ENCODE data around the gene CFAP97D1.
"Not testable (repeated sequence)": the region's sequence is repeated elsewhere in the genome, so short reads cannot be mapped to it uniquely, and the experiment has no call there.

CFAP97D1 gene

DNA sequence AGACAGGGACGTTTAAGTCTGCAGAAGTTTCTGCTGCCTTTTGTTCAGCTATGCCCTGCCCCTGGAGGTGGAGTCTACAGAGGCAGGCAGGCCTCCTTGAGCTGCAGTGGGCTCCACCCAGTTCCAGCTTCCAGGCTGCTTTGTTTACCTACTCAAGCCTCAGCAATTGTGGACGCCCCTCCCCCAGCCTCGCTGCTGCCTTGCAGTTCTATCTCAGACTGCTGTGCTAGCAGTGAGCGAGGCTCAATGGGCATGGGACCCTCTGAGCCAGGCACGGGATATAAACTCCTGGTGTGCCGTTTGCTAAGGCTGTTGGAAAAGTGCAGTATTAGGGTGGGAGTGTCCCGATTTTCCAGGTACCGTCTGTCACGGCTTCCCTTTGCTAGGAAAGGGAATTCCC lies 17.8 kb downstream of the CFAP97D1 start:
- H3K36me3 ChIP-seq (ENCODE audit: control insufficient read depth, insufficient read depth, low read length); H3K27me3 ChIP-seq (ENCODE audit: control insufficient read depth, insufficient read depth, low read length); H3K27ac ChIP-seq (ENCODE audit: low read depth, low read length); H3K9me3 ChIP-seq (ENCODE audit: control insufficient read depth, insufficient read depth, low read length); H3K9ac ChIP-seq (ENCODE audit: low read depth, low read length); H3K4me3 ChIP-seq (ENCODE audit: low read depth, low read length): not testable (repeated sequence)
- H3K4me1 ChIP-seq (ENCODE audit: control insufficient read depth, insufficient read depth, low read length): peaks cover 13% of the 10 kb centered on the region

DNA sequence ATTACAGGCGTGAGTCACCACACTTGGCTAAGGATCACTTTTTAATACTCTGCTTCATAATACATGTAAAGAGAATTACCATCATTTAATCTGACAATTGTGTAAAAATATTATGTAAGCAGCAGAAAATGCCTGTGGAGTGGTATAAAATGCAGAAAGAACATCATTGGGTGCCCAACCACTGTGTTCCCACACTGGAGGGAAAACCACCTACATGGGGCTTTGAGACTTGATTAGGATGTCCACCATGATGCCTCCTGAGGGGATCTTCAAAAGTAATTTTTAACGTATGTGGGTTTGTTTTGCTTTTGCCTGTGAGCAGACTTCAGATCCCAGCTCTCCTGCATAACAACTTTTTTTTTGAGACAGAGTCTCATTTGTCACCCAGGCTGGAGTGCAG lies 18.8 kb downstream of the CFAP97D1 start:
- Histone ChIP-seq H3K4me1 (ENCODE audit: control insufficient read depth, insufficient read depth, low read length) (peaks cover 24% of the 10 kb centered on the region), H3K9ac (ENCODE audit: low read depth, low read length) (no peak overlapping the region), H3K4me3 (ENCODE audit: low read depth, low read length) (no peak overlapping the region), H3K9me3 (ENCODE audit: control insufficient read depth, insufficient read depth, low read length) (peaks cover 2% of the 10 kb centered on the region; the same call in 1 of the 2 replicates), H3K27me3 (ENCODE audit: control insufficient read depth, insufficient read depth, low read length) (no peaks in the 10 kb centered on the region), H3K36me3 (ENCODE audit: control insufficient read depth, insufficient read depth, low read length) (no peaks in the 10 kb centered on the region), H3K27ac (ENCODE audit: low read depth, low read length) (no peak overlapping the region)

DNA sequence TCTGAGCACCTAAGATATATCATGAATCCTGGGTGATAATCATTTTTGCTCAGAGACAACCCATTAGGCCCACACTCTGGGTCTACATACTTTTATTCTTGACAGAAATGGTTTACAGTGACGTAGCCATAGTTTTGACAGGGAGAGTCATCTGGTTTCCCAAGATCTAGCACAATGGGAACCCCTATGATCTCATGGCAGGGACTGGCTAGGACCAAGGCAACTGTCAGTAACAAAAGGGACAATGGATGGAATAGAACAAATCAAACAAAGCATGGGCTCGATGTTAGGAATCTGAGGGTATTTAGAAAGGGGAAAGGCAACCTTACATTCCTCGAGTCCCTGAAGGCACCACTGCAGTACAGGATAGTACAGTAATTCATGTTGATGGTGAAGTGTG lies 20.5 kb downstream of the CFAP97D1 start:
- peaks cover 2% of the 10 kb centered on the region; the same call in 1 of the 2 replicates for H3K9me3 ChIP-seq (ENCODE audit: control insufficient read depth, insufficient read depth, low read length)
- no peaks in the 10 kb centered on the region for H3K27me3 ChIP-seq (ENCODE audit: control insufficient read depth, insufficient read depth, low read length)
- no peak overlapping the region for H3K4me3 ChIP-seq (ENCODE audit: low read depth, low read length)
- no peak overlapping the region for H3K9ac ChIP-seq (ENCODE audit: low read depth, low read length)
- no peaks in the 10 kb centered on the region for H3K36me3 ChIP-seq (ENCODE audit: control insufficient read depth, insufficient read depth, low read length)
- peaks cover 34% of the 10 kb centered on the region for H3K4me1 ChIP-seq (ENCODE audit: control insufficient read depth, insufficient read depth, low read length)
- no peak overlapping the region for H3K27ac ChIP-seq (ENCODE audit: low read depth, low read length)

DNA sequence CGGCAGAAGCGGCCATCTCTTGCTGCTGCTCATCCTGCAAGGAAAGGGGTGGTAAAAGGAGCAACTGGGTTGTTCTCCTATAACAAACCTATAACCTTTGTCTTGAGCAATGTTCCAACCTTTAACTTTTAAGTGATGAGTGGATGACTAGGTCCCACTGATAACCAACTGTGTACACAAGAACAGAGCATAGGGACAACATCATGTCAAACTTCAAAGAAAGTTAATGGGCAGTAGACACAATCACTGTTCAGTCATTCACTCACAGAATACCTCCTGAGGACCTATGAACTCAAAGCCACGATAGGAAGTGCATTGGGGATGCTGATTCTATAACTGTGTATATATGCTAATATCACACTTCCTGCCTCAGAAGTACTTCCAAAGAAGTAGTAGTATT lies 21.6 kb downstream of the CFAP97D1 start:
- H3K4me1 ChIP-seq (ENCODE audit: control insufficient read depth, insufficient read depth, low read length): peaks cover 34% of the 10 kb centered on the region
- no peak overlapping the region for H3K4me3 ChIP-seq (ENCODE audit: low read depth, low read length)
- H3K9me3 ChIP-seq (ENCODE audit: control insufficient read depth, insufficient read depth, low read length): peaks cover 2% of the 10 kb centered on the region; the same call in 1 of the 2 replicates
- no peaks in the 10 kb centered on the region for H3K27me3 ChIP-seq (ENCODE audit: control insufficient read depth, insufficient read depth, low read length)
- H3K36me3 ChIP-seq (ENCODE audit: control insufficient read depth, insufficient read depth, low read length): no peaks in the 10 kb centered on the region
- H3K9ac ChIP-seq (ENCODE audit: low read depth, low read length): no peak overlapping the region
- no peak overlapping the region for H3K27ac ChIP-seq (ENCODE audit: low read depth, low read length)

DNA sequence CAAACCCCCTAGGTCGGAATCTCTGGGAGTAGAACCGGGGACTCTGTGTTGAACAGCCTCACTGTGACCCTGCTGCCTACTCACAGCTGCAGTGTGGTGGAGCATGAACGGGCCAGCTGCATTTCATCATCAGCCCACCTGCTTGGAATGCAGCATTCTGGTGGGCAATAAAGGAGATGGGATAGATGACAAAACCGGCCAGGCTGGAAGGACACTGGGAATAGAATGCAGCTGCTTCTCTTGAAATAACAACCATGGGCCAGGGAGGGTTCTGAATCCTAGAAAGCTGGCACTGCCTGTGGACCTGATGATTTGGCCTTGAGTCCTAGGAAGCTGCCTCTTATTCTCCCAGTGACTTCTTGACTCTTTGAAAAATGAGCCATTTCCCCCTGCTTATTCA lies 23.5 kb downstream of the CFAP97D1 start:
- Histone ChIP-seq H3K27me3 (ENCODE audit: control insufficient read depth, insufficient read depth, low read length) (no peaks in the 10 kb centered on the region), H3K4me3 (ENCODE audit: low read depth, low read length) (no peak overlapping the region), H3K4me1 (ENCODE audit: control insufficient read depth, insufficient read depth, low read length) (peaks cover 34% of the 10 kb centered on the region), H3K9ac (ENCODE audit: low read depth, low read length) (no peak overlapping the region), H3K36me3 (ENCODE audit: control insufficient read depth, insufficient read depth, low read length) (0 out of 2 replicates have a peak, but pooled peaks cover 6% of the 10 kb centered on the region), H3K9me3 (ENCODE audit: control insufficient read depth, insufficient read depth, low read length) (no peaks in the 10 kb centered on the region), H3K27ac (ENCODE audit: low read depth, low read length) (peak overlapping the region; percentile 62)

DNA sequence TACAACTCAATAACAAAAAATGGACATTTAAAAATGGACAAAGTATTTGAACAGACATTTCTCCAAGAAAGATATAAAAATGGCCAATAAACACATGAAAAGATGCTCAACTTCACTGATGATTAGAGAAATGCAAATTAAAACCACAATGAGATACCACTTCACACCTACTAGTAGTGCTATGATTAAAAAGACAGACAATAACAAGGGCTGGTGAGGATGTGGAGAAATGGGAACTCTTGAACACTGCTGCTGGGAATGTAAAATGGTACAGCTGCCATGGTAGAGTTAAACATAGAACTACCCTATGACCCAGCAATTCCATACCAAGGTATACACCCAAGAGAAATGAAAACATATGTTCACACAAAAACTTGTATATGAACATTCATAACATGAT lies 24.9 kb downstream of the CFAP97D1 start:
- no peak overlapping the region for H3K4me3 ChIP-seq (ENCODE audit: low read depth, low read length)
- H3K4me1 ChIP-seq (ENCODE audit: control insufficient read depth, insufficient read depth, low read length): peaks cover 34% of the 10 kb centered on the region
- 0 out of 2 replicates have a peak, but pooled peaks cover 8% of the 10 kb centered on the region for H3K36me3 ChIP-seq (ENCODE audit: control insufficient read depth, insufficient read depth, low read length)
- no peak overlapping the region for H3K9ac ChIP-seq (ENCODE audit: low read depth, low read length)
- no peak overlapping the region for H3K27ac ChIP-seq (ENCODE audit: low read depth, low read length)
- no peaks in the 10 kb centered on the region for H3K9me3 ChIP-seq (ENCODE audit: control insufficient read depth, insufficient read depth, low read length)
- H3K27me3 ChIP-seq (ENCODE audit: control insufficient read depth, insufficient read depth, low read length): no peaks in the 10 kb centered on the region

DNA sequence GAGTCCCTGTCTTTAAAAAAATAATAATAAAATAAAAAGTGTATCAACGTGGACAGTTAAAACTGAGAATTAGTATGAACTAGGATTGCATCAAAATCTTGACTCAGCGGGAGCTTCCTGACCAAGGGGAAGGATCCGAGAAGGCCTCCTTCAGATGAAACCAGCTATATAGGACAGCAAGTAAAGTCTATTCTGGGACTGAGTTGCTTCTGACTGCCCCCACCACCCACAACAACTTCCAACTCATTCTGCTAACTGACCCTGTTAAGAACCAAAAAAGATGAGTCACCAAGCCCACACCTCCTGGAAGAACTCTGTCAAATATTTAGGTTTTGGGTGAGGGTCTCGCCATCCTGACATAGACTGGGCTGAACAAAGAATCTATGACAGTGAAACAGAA lies 27.8 kb downstream of the CFAP97D1 start:
- no peak overlapping the region for H3K4me3 ChIP-seq (ENCODE audit: low read depth, low read length)
- no peaks in the 10 kb centered on the region for H3K27me3 ChIP-seq (ENCODE audit: control insufficient read depth, insufficient read depth, low read length)
- H3K27ac ChIP-seq (ENCODE audit: low read depth, low read length): no peak overlapping the region
- H3K36me3 ChIP-seq (ENCODE audit: control insufficient read depth, insufficient read depth, low read length): peaks cover 8% of the 10 kb centered on the region; the same call in 1 of the 2 replicates
- H3K9me3 ChIP-seq (ENCODE audit: control insufficient read depth, insufficient read depth, low read length): no peaks in the 10 kb centered on the region
- peaks cover 20% of the 10 kb centered on the region for H3K4me1 ChIP-seq (ENCODE audit: control insufficient read depth, insufficient read depth, low read length)
- no peak overlapping the region for H3K9ac ChIP-seq (ENCODE audit: low read depth, low read length)

DNA sequence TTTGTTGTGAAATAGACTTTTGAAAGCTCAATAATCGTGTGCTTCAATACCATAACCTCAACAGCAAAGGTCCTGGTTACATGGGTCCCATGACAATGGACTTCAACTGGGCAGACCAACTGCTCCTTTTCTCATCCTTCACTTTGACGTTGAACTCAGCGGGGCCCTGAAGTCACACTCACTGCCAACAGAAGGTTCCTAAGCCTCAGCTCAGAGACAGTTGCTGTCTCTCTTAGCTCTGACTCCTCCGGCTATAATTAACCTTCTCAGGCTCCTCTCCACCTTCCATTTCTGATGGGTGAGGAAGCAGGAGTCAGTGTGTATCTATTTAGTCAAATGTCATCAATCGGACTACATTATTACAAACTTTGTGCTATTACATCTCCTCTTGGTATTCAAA lies 28.9 kb downstream of the CFAP97D1 start:
- Histone ChIP-seq H3K9ac (ENCODE audit: low read depth, low read length) (no peak overlapping the region), H3K27me3 (ENCODE audit: control insufficient read depth, insufficient read depth, low read length) (no peaks in the 10 kb centered on the region), H3K27ac (ENCODE audit: low read depth, low read length) (no peak overlapping the region), H3K9me3 (ENCODE audit: control insufficient read depth, insufficient read depth, low read length) (no peaks in the 10 kb centered on the region), H3K4me1 (ENCODE audit: control insufficient read depth, insufficient read depth, low read length) (peaks cover 10% of the 10 kb centered on the region; the same call in 1 of the 2 replicates), H3K4me3 (ENCODE audit: low read depth, low read length) (no peak overlapping the region), H3K36me3 (ENCODE audit: control insufficient read depth, insufficient read depth, low read length) (peaks cover 8% of the 10 kb centered on the region; the same call in 1 of the 2 replicates)

DNA sequence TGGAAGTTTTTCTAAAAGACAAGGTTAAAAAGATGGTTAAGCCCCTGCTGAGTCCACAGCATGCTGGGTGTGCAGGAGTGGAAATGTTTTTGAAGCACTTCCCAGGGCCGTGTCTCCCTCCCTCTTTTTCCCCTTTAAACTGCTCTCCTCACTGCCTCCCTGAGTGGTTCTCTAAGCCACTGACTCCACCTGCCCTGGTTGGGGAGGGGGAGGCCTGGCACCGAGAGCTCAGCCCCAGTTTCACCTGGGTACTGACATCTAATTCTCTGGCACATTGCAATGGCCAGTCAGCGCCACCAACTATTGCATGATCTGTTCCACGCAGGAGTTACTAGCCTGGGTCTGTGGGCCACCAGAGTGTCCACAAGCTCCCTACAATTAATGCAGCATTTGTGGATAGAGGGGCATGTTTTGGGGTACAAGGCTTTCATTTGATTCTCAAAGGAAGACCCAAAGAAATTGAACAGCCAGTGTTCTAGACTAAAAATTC lies 30.0 kb downstream of the CFAP97D1 start:
- H3K9me3 ChIP-seq (ENCODE audit: control insufficient read depth, insufficient read depth, low read length): no peaks in the 10 kb centered on the region

DNA sequence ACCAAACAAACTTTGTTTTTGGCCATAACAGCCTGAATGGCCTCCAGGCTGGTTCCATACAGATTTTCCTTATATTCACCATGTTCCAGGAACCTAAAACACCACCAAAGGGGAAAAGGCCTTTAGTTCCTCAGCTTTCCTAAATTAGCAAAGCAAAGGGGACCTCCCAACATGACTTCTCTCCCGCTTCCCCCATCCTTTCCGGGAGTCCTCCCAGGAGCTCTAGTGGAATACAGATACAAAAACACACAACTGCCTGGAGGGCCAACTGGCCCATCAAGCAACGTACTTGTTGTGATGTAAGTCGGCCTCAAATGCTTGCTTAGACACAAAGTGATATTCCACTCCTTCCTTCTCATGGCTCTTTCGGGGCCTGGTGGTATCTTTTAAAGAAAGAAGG lies 30.6 kb downstream of the CFAP97D1 start:
- H3K9me3 ChIP-seq (ENCODE audit: control insufficient read depth, insufficient read depth, low read length): no peaks in the 10 kb centered on the region
- 0 out of 2 replicates have a peak, but pooled peaks cover 2% of the 10 kb centered on the region for H3K4me1 ChIP-seq (ENCODE audit: control insufficient read depth, insufficient read depth, low read length)
- no peak overlapping the region for H3K9ac ChIP-seq (ENCODE audit: low read depth, low read length)
- no peak overlapping the region for H3K27ac ChIP-seq (ENCODE audit: low read depth, low read length)
- H3K36me3 ChIP-seq (ENCODE audit: control insufficient read depth, insufficient read depth, low read length): peaks cover 8% of the 10 kb centered on the region; the same call in 1 of the 2 replicates
- H3K4me3 ChIP-seq (ENCODE audit: low read depth, low read length): no peak overlapping the region
- no peaks in the 10 kb centered on the region for H3K27me3 ChIP-seq (ENCODE audit: control insufficient read depth, insufficient read depth, low read length)

More for the DNA sequence above, 30.0 kb downstream of the CFAP97D1 start:
- Histone ChIP-seq H3K4me3 (ENCODE audit: low read depth, low read length) (no peak overlapping the region), H3K4me1 (ENCODE audit: control insufficient read depth, insufficient read depth, low read length) (0 out of 2 replicates have a peak, but pooled peaks cover 2% of the 10 kb centered on the region), H3K36me3 (ENCODE audit: control insufficient read depth, insufficient read depth, low read length) (peaks cover 8% of the 10 kb centered on the region; the same call in 1 of the 2 replicates), H3K9ac (ENCODE audit: low read depth, low read length) (no peak overlapping the region), H3K27me3 (ENCODE audit: control insufficient read depth, insufficient read depth, low read length) (no peaks in the 10 kb centered on the region), H3K27ac (ENCODE audit: low read depth, low read length) (no peak overlapping the region)

DNA sequence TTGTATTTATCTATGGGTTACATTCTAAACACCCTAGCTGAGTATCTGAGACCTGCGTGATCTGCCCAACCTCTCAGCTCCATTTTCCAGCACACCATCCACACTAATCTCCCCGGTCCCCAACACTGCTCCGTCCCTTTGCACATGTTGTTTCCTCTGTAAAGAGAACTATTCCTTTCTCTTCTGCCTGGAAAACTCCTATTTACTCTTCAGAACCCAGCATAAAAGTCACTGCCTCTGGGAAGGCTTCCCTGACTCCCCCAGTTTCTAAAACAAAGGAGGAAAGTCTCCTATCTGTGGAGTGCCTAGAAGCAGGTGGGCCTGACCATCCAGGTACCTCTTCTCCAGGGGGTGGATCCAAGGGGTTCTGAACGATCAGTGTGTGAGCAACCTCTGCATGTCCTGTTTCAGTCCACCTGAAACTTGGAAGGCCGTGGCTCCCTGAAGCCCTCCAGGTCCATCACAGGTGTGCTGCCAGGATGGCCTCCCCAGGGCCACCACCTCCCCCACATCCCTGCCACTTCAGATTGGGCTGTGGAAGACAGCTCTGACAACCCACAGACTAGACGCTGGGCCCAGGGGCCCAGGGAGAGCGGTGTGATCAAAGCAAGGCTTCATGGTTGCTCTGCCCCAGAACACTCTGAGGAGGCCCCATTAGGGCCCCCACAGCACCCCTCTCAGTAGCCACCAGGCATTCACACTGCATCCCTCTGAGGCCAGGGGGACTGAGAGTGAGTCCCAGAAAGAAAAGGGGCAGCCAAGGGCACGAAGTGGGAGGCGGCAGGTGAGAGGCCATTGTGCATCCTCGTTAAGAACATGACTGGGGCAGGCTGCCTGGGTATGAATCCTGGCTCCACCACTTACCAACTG lies 32.4 kb downstream of the CFAP97D1 start:
- H3K27me3 ChIP-seq (ENCODE audit: control insufficient read depth, insufficient read depth, low read length): no peaks in the 10 kb centered on the region
- 0 out of 2 replicates have a peak, but pooled peaks cover 2% of the 10 kb centered on the region for H3K4me1 ChIP-seq (ENCODE audit: control insufficient read depth, insufficient read depth, low read length)
- peaks cover 8% of the 10 kb centered on the region; the same call in 1 of the 2 replicates for H3K36me3 ChIP-seq (ENCODE audit: control insufficient read depth, insufficient read depth, low read length)
- no peak overlapping the region for H3K4me3 ChIP-seq (ENCODE audit: low read depth, low read length)
- no peak overlapping the region for H3K27ac ChIP-seq (ENCODE audit: low read depth, low read length)
- H3K9me3 ChIP-seq (ENCODE audit: control insufficient read depth, insufficient read depth, low read length): no peaks in the 10 kb centered on the region
- H3K9ac ChIP-seq (ENCODE audit: low read depth, low read length): no peak overlapping the region
